GM12872 (cell line): Measurements from ENCODE around the gene TBC1D1.

Experiments used
- TF ChIP-seq, protein P1 (sequence below): IDR thresholded peaks from 3 replicates; pipeline ENCODE4 v1.5.1; 2011; ENCODE audit warnings: low read depth, mild to moderate bottlenecking, low read length, moderate library complexity; ENCODE audit not compliant: insufficient read depth

TBC1D1 gene

DNA sequence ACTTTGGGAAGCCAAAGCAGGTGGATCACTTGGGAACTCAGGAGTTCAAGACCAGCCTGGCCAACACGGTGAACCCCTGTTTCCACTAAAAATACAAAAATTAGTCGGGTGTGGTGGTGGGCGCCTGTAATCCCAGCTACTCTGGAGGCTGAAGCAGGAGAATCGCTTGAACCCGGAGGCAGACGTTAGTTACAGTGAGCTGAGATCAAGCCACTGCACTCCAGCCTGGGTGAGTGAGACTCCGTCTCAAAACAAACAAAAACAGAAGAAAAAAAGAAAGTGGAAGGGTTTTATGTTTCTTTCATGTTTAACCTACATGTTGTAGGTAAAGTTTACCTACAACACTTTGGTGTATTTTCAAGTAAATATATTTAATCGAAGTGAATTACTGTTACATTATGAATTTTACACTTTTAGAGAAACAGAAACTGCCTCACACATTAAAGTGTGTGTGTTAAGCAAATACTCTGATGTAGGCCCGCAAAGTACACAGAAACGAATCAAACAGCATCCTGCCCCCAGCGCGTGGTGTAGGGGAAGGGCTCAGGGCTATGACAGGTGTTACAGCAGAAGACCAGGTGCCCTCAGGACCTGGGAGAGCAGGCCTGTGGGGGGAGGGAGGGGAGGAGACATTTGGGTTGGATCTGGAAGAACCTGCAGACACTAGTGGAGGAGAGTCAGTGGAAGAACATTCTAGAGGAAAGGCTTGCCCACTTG, 108.3 kb downstream of the TBC1D1 start:
- TF ChIP-seq, protein P1, sequence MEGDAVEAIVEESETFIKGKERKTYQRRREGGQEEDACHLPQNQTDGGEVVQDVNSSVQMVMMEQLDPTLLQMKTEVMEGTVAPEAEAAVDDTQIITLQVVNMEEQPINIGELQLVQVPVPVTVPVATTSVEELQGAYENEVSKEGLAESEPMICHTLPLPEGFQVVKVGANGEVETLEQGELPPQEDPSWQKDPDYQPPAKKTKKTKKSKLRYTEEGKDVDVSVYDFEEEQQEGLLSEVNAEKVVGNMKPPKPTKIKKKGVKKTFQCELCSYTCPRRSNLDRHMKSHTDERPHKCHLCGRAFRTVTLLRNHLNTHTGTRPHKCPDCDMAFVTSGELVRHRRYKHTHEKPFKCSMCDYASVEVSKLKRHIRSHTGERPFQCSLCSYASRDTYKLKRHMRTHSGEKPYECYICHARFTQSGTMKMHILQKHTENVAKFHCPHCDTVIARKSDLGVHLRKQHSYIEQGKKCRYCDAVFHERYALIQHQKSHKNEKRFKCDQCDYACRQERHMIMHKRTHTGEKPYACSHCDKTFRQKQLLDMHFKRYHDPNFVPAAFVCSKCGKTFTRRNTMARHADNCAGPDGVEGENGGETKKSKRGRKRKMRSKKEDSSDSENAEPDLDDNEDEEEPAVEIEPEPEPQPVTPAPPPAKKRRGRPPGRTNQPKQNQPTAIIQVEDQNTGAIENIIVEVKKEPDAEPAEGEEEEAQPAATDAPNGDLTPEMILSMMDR: no peak

DNA sequence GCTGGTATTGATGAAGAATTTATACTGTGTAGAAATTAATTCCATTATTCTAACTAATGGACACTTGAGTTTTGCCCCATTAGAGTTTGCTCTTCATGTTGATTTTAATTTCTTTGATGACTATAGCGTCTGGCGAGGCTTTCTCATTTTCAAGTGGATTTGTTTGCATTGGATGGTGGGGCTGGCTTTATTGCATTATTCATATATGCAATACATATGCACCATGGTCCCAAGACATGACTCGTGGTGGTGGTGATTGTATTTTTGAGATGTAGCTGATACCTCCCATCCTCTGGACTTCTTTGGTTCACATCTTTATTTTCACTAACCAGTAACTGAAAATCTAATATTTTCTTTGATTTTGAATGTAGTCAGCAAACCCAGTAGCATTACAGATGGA, 109.1 kb downstream of the TBC1D1 start:
- TF ChIP-seq, protein P1: no peak

DNA sequence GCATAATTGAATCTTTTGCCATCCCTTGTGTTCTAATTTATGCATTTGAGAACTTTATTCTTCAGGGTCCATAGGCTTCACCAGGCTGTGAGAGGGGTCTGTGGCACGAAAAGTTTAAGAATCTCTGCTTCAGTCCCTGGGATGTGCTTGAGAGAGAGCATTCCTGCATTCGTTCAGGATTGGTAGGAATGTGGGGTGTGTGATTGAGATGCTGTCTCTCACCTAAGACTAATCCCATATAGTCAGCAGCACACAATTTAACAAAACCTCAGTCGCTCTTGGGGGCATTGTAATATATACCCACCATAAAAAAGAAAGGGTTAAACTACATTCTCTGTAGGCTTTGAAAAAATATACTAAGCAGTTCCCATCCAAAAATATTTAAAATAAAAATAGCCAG, 111.0 kb downstream of the TBC1D1 start:
- TF ChIP-seq, protein P1: no peak

DNA sequence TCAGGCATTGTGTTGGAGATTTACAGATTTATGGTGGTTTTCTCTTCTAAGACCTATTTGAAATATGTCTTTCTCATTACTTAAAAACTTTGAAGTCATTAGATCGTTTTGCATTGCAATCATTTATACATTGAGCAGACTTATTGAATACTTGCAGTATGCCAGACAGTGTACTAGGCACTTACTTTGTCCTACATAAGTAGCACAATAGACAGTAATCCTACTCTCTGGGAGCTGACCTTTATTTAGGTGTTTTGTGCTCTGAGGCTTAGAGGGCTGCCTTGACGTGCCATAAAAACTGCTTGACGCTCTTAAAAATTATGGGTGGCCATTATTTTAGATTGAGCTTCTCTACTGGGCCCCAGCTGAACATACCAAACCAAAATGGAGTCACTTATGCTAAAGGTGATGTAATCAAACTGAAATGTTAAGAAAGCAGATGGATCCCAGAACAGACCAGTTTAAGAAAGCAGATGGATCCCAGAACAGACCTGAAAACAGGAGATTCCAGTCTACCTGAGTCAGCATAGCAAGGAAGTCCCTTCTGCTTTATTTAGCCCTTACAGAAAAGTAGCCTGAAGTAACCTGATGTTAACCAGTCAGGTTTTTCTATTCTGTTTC, 111.7 kb downstream of the TBC1D1 start:
- TF ChIP-seq, protein P1: no peak

DNA sequence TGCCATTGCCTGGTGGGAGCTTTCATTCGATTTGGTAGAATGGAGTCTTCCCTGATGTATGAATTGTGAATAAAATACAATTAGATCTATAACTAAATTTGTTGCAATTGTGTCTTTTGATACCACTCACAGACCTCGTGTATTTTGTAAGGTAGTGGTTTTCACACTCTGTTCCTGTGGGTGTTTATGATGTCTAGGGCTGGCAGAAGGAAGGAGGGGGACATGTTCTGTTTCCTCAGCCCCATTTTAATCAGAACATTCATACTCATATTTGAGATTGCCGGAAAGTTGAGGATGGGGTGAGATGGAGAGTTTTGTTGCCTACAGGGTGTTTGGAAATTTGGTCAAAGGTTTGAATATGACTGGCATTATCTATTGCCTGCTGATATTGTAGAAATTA, 112.2 kb downstream of the TBC1D1 start:
- TF ChIP-seq, protein P1: no peak

DNA sequence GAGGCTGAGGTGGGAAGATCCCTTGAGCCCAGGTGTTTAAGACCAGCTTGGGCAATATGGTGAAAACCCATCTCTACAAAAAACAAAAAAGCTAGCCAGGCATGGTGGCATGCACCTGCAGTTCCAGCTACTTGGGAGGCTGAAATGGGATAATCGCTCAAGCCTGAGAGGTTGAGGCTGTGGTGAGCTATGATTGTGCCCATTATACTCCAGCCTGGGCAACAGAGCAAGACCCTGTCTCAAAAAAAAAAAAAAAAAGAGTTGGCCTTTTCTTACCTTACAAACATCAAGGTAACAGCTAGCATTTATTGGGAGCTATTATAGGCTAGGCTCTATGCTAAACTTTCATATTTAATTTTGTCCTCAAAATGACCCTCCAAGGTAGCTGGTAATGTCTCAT, 112.7 kb downstream of the TBC1D1 start:
- TF ChIP-seq, protein P1: no peak

DNA sequence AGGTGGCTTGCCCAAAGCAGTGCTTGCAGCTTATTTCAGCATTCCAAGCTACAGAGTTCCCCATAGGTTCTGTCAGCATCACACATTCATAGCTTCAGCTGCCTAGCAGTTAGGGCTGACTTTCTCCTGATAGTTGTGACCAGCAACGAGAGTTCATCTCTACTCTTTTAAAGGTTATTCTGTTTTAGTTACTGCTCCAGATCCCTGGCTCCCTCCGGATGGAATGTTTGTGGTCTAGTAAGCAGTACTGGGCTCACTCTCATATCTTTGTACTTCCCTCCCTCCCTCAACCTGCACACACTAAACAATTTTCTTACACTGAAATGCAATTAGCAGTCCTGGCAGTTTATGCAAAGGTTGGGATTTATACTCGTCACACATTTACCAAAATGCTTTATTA, 113.2 kb downstream of the TBC1D1 start:
- TF ChIP-seq, protein P1: no peak
